ENCODE measurements around the gene SPTLC2. TPM values are rescaled to one million over a fixed set of nuclear protein-coding genes. Genes with fewer than 3 reads are reported as not detected.
"Not testable (repeated sequence)": the region's sequence is repeated elsewhere in the genome, so short reads cannot be mapped to it uniquely, and the experiment has no call there.

The SPTLC2 gene
- total and polyA plus RNA-seq, 2 experiments from 2014 or later = 33.6 to 34.2 TPM

DNA sequence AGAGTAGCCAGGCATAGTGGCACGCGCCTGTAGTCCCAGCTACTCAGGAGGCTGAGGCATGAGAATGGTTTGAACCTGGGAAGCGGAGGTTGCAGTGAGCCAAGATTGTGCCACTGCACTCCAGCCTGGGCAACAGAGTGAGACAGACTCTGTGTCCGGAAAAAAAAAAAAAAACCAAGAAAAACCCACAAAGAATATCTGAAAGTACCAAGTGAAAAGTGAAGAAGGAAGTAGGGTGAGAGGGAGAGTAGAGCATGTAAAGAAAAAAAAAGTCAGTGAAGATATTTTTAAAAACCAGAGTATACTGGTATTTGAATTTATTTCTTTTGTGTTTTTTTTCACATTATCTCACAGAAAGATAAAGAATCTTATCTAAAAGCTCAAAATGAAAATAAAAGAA is 74.5 kb downstream of the SPTLC2 start:
- peak overlapping the region; percentile 47 for H3K4me2 ChIP-seq
- 76% methylated on average over 4 of the region's 4 CpGs for WGBS (ENCODE audit: low lambda C conversion rate, missing lambda C conversion rate)

DNA sequence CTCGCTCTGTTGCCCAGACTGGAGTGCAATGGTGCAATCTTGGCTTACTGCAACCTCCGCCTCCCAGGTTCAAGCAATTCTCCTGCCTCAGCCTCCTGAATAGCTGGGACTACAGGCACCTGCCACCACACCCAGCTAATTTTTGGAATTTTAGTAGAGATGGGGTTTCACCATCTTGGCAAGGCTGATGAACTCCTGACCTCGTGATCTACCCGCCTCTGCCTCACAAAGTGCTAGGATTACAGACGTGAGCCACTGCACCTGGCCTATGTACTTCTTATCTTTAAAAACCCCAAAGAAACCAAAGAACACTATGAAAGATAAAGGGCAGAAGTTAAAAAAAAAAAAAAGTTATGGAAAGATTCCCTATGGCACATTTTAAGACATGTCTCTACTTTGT is 79.5 kb downstream of the SPTLC2 start:
- not testable (repeated sequence) for H3K4me2 ChIP-seq; DNase-seq (ENCODE audit: low spot score); H3K9me3 ChIP-seq (ENCODE audit: low read depth); H3K79me2 ChIP-seq; H3K27me3 ChIP-seq; H3K4me3 ChIP-seq; H2AFZ ChIP-seq; H3K9me2 ChIP-seq (replicated peaks; ENCODE audit: insufficient read depth); H3K36me3 ChIP-seq (replicated peaks; ENCODE audit: insufficient read depth, low read depth); H3K27ac ChIP-seq; H4K20me1 ChIP-seq (ENCODE audit: insufficient read depth, poor library complexity, severe bottlenecking)
- H3K4me1 ChIP-seq (ENCODE audit: insufficient read depth) = peaks cover 11% of the 10 kb centered on the region
- 77% methylated on average over 5 of the region's 5 CpGs for WGBS (ENCODE audit: low lambda C conversion rate, missing lambda C conversion rate)

More for the DNA sequence above, 74.5 kb downstream of the SPTLC2 start:
- Histone ChIP-seq H4K20me1 (ENCODE audit: insufficient read depth, poor library complexity, severe bottlenecking) (no peaks in the 10 kb centered on the region), H3K9me3 (ENCODE audit: low read depth) (no peaks in the 10 kb centered on the region), H3K27ac (peak overlapping the region; percentile 58), H3K9me2 (replicated peaks; ENCODE audit: insufficient read depth) (no peaks in the 10 kb centered on the region), H3K36me3 (replicated peaks; ENCODE audit: insufficient read depth, low read depth) (no peaks in the 10 kb centered on the region), H3K4me3 (no peak overlapping the region), H3K27me3 (no peaks in the 10 kb centered on the region), H3K4me1 (ENCODE audit: insufficient read depth) (peaks cover 24% of the 10 kb centered on the region), H2AFZ (no peak overlapping the region), H3K79me2 (no peaks in the 10 kb centered on the region)
- TF ChIP-seq EZH2phosphoT487 (IDR thresholded peaks at IDR 0.05; ENCODE audit: low read depth, severe bottlenecking, unreplicated experiment) (no peak), EZH2 (IDR thresholded peaks at IDR 0.05; ENCODE audit: borderline replicate concordance) (no peak)
- TF ChIP-seq, protein P1, sequence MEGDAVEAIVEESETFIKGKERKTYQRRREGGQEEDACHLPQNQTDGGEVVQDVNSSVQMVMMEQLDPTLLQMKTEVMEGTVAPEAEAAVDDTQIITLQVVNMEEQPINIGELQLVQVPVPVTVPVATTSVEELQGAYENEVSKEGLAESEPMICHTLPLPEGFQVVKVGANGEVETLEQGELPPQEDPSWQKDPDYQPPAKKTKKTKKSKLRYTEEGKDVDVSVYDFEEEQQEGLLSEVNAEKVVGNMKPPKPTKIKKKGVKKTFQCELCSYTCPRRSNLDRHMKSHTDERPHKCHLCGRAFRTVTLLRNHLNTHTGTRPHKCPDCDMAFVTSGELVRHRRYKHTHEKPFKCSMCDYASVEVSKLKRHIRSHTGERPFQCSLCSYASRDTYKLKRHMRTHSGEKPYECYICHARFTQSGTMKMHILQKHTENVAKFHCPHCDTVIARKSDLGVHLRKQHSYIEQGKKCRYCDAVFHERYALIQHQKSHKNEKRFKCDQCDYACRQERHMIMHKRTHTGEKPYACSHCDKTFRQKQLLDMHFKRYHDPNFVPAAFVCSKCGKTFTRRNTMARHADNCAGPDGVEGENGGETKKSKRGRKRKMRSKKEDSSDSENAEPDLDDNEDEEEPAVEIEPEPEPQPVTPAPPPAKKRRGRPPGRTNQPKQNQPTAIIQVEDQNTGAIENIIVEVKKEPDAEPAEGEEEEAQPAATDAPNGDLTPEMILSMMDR (IDR thresholded peaks at IDR 0.05; ENCODE audit: poor library complexity) = no peak
- DNase-seq (ENCODE audit: low spot score) = no peak

- Histone ChIP-seq H3K9me2 (replicated peaks; ENCODE audit: insufficient read depth) (no peaks in the 10 kb centered on the region), H3K79me2 (peaks cover 4% of the 10 kb centered on the region), H4K20me1 (ENCODE audit: insufficient read depth, poor library complexity, severe bottlenecking) (no peaks in the 10 kb centered on the region), H3K4me2 (no peak overlapping the region), H3K27me3 (no peaks in the 10 kb centered on the region), H3K27ac (no peak overlapping the region), H3K9me3 (ENCODE audit: low read depth) (no peaks in the 10 kb centered on the region), H3K36me3 (replicated peaks; ENCODE audit: insufficient read depth, low read depth) (no peaks in the 10 kb centered on the region), H3K4me3 (no peak overlapping the region), H3K4me1 (ENCODE audit: insufficient read depth) (peaks cover 6% of the 10 kb centered on the region), H2AFZ (no peak overlapping the region)
- DNase-seq (ENCODE audit: low spot score) = no peak
- TF ChIP-seq EZH2phosphoT487 (IDR thresholded peaks at IDR 0.05; ENCODE audit: low read depth, severe bottlenecking, unreplicated experiment) (no peak), EZH2 (IDR thresholded peaks at IDR 0.05; ENCODE audit: borderline replicate concordance) (no peak)
- TF ChIP-seq, protein P1 (IDR thresholded peaks at IDR 0.05; ENCODE audit: poor library complexity) = no peak
Observed at GRCh38 chr14:77531071-77531470, 85.4 kb downstream of the SPTLC2 start.

DNA sequence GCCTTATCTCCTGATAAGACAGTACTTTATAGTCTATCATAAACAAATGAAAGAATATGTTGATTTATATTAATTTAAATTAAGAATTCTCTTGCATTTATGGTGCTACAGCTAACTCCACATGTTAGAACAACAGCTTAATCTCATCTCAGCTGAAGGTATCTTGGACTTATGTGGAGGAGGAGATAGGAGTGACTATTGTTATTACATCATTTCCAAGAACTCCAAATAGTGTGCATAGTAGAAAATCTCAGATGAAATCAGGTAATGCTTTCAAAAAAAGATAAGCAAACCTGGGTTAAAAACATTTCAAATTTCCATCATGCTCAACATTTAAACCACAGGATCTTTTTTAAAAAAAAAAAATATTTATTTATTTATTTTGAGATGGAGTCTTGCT is 86.5 kb downstream of the SPTLC2 start:
- H3K27ac ChIP-seq = no peak overlapping the region
- H4K20me1 ChIP-seq (ENCODE audit: insufficient read depth, poor library complexity, severe bottlenecking) = no peaks in the 10 kb centered on the region
- no peaks in the 10 kb centered on the region for H3K9me3 ChIP-seq (ENCODE audit: low read depth)
- no peak overlapping the region for H3K4me2 ChIP-seq
- no peaks in the 10 kb centered on the region for H3K27me3 ChIP-seq
- peaks cover 6% of the 10 kb centered on the region for H3K4me1 ChIP-seq (ENCODE audit: insufficient read depth)
- no peak for DNase-seq (ENCODE audit: low spot score)
- no peaks in the 10 kb centered on the region for H3K9me2 ChIP-seq (replicated peaks; ENCODE audit: insufficient read depth)
- no peaks in the 10 kb centered on the region for H3K36me3 ChIP-seq (replicated peaks; ENCODE audit: insufficient read depth, low read depth)
- no peak for TF ChIP-seq EZH2 (IDR thresholded peaks at IDR 0.05; ENCODE audit: borderline replicate concordance)
- TF ChIP-seq, protein P1 (IDR thresholded peaks at IDR 0.05; ENCODE audit: poor library complexity) = no peak
- no peak for TF ChIP-seq EZH2phosphoT487 (IDR thresholded peaks at IDR 0.05; ENCODE audit: low read depth, severe bottlenecking, unreplicated experiment)
- H3K4me3 ChIP-seq = no peak overlapping the region
- H3K79me2 ChIP-seq = no peaks in the 10 kb centered on the region
- H2AFZ ChIP-seq = no peak overlapping the region
